GM21737 (cell line): ENCODE data around the gene SLX4IP.

Experiments used
- ATAC-seq: cut with Tn5 transposase; IDR thresholded peaks from one replicate; pipeline ENCODE4 v1.9.1; 2021; ENCODE audit warnings: mild to moderate bottlenecking, moderate library complexity; ENCODE audit not compliant: unreplicated experiment

The SLX4IP gene

DNA sequence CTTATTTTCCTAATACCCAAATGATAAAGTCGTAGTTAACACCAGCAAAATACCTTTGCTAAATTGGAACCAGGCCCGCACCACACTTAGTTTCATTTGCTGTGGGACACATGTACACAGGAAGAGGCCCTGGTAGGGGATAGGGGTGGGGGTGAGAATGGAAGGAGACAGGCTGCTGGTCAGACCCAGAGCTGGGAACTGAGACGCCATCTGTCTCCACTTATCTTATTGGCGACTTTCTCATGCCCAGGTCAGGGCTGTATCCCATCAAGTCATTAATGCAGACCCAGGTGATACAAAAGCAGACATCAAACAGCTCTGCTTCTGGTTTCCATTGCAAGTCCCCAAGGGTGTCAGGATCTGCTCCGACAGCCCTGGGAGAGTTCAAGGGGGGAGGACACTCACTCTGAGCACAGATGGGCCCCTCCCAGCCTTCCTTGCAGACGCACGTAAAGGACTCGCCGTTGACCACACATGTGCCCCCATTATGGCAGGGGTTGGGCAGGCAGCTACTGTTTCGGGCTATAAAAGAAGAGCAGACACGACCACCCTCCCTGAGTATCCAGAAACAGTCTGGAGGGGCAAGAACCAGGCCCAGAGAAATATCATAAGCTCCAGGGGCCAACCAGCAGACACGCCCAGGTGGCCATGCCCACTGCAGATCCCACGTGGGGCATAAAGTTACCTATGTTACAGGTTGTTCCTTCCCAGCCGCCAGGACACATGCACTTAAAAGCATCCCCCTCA is 209.5 kb downstream of the SLX4IP start:
- peak; percentile 55 for ATAC-seq

GRCh38 chr20:10645205-10645570 is 210.1 kb downstream of the SLX4IP start:
- ATAC-seq, result no peak

DNA sequence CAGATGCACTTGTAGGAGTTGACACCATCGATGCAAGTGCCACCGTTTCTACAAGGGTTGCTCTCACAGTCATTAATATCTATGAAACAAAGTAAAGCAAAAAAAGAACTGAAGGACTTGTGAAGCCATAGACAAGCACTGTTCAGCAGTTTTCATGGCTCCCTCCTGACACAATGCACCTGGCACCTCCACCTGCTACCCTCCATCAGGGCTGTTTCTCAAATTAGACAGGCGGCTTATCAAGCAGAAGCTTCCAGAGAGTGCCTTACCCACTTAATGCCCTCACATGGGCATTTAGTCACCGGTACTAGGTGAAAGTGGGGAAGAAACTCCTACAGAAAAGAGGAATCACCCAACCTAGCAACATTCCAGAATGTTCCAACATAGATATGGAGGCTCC is 210.9 kb downstream of the SLX4IP start:
- ATAC-seq, result no peak

GRCh38 chr20:10646886-10647420 is 211.8 kb downstream of the SLX4IP start:
- ATAC-seq, result no peak

DNA sequence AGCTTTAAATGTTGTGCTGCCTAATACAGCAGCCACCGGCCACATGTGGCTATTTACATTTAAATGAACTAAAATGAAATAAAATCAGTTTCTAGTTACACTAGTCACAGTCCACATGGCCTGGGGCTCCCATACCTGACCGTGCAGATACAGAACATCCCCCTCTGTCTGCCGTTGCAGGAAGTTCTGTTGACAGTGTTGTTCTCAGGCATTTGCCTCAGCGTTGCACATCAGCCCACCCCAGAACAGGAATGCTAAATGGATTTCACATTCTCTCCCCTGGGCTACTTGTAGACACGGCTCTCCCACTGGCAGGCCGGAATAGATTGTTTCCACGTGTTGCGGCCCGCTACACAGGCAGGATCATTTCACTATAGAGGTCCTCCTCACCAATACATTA is 212.4 kb downstream of the SLX4IP start:
- ATAC-seq, result no peak

DNA sequence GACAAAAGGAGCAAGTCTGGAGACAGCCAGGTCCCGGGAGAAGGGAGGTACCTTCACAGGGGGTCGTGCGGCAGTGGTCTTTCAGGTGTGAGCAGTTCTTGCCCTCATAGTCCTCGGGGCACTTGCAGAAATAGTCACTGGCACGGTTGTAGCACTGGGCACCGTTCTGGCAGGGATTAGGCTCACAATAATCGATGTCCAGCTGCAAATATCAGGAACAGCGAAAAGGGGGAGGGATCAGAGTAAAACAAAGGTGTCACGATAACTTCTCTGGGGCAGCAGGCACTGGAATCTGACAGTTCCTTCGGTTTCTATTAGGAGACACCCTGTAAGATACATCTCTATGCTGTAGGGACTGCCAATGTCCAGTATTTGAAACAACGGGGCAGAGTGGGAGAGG is 212.8 kb downstream of the SLX4IP start:
- no peak for ATAC-seq

GRCh38 chr20:10648651-10649050 is 213.5 kb downstream of the SLX4IP start:
- ATAC-seq, result no peak

DNA sequence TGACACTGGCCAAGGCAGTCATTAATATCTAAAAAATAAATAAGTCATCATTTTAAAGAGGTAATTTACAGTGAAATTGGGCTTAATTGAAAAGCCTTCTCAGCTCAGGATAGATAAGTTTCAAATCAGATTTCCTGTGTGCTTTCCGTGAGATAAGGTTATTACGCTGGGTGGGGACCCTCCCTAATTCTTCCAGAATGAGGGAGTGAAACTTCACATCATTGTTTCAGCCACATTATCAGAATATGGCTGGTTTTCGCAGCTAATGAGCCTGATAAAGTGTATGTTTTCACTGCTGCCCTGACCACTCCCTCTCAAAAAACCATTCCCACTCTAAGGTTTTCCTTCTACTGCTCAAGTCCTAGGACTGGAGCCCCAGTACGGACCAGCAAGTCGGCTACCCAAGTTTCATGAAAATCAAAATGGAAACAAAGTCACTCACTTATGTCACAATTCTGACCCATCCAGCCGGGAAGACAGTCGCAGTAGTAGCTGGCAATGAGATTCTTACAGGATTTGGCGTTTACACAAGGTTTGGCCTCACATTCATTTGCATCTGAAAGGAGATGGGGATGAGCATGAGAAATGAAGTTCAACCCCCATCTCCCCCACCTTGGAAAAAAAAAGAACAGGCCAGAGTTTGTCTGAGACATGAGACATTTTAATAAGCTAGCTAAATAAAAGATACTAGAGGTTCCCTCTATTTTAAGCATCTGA is 214.1 kb downstream of the SLX4IP start:
- ATAC-seq, result no peak

GRCh38 chr20:10649797-10650160 is 214.7 kb downstream of the SLX4IP start:
- no peak for ATAC-seq

GRCh38 chr20:10651227-10651990 is 216.3 kb downstream of the SLX4IP start:
- ATAC-seq, result no peak

- no peak for ATAC-seq
Measured at GRCh38 chr20:10652185-10652584, 217.1 kb downstream of the SLX4IP start.

- no peak for ATAC-seq
Measured at GRCh38 chr20:10652660-10653261, 217.7 kb downstream of the SLX4IP start.

DNA sequence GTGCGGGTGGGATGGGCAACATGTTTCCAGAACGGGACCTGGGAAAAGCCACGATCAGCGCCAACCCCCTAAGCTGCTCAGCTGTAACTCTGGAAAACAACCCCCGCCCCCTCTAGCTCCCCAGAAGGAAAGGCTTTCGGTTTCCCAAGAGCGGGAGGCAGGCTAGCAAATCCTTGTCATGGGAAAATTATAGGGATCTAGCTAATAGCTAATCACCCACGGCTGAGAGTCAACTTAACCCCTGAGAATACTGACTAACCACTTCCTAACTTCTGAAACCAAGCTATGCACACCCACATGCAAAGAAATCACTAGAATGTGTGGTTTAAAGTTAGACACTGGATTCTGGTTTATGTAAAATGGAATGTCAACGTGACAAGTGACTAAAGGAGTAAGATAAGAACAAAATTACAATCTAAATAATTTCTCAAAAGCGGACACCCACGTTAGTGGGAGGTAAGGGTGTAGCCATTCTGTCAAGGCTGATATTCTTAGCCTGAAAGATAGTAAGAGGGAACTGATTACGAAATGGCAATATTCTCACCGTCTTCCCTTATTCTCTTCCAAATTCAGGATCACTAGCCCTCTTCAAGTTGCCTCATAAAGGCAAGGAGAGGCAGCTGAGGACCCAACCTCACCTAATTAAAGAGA is 218.6 kb downstream of the SLX4IP start:
- no peak for ATAC-seq

- ATAC-seq, result no peak
Measured at GRCh38 chr20:10654250-10654610, 219.1 kb downstream of the SLX4IP start.

DNA sequence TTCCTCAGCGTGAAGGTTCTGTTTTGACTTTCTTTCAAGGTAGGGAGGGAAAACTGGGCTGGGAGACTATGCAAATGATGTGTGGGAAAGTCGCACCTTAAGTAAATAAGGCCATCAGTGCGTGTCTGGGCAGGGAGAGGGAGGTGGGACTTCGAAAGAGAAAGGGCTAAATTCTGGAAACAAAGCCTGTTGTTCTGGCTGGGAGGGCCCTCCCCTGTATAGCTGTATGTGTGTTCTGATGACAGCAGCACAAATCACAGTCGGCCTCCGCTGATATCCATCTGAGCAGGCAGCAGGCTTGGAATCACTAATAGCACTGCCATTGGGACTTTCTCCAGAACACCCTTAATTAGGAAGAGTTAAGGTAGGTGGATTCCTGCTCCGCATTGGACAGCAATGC is 219.5 kb downstream of the SLX4IP start:
- peak; percentile 68 for ATAC-seq

GRCh38 chr20:10655720-10656669 is 220.9 kb downstream of the SLX4IP start:
- ATAC-seq, result no peak

- no peak for ATAC-seq
Measured at GRCh38 chr20:10657453-10657852, 222.3 kb downstream of the SLX4IP start.

- ATAC-seq, result no peak
Measured at GRCh38 chr20:10658051-10658823, 223.1 kb downstream of the SLX4IP start.
